NCI-H345 (cell line): Measurements from ENCODE around the gene PYGO2.
"Not testable (repeated sequence)": the region's sequence is repeated elsewhere in the genome, so short reads cannot be mapped to it uniquely, and the experiment has no call there.

Experiments used
- DNase-seq: peaks from one replicate; lab custom pipeline; 2025; lab: John Stamatoyannopoulos, UW

Gene PYGO2

GRCh38 chr1:154999571-155000410 lies 38.2 kb upstream of the PYGO2 start:
- peak; percentile 75 for DNase-seq

GRCh38 chr1:154998818-154999570 lies 37.4 kb upstream of the PYGO2 start:
- peak; percentile 85 for DNase-seq

DNA sequence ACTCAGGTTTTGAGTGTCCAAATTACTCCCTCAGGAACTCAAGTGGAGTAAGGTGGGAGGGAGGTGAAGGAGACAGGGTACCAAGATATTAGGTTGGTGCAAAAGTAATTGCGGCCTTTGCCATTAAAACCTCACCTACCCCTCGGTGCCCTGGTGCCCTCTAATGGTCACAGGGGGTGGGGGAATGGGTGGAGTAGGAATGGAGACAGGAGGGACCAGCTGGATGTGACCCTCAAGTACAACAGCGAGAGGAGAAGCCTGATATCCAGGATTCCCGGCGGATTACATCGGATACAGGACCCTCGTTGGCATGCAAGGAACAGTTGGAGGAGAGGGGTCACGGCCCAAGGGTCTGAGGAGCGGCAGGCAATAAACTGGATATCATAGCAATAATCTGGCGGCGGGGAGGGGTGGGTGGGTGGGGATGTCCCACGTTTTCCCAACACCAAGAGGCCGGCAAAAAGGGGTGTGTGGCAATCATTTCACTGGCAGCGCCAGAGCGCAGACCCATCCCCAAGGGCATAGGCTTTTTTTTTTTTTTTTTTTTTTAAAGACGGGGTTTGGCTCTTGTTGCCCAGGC lies 36.7 kb upstream of the PYGO2 start:
- no peak for DNase-seq

- no peak for DNase-seq
These were observed 35.6 kb upstream of the PYGO2 start for GRCh38 chr1:154996966-154997701.

DNA sequence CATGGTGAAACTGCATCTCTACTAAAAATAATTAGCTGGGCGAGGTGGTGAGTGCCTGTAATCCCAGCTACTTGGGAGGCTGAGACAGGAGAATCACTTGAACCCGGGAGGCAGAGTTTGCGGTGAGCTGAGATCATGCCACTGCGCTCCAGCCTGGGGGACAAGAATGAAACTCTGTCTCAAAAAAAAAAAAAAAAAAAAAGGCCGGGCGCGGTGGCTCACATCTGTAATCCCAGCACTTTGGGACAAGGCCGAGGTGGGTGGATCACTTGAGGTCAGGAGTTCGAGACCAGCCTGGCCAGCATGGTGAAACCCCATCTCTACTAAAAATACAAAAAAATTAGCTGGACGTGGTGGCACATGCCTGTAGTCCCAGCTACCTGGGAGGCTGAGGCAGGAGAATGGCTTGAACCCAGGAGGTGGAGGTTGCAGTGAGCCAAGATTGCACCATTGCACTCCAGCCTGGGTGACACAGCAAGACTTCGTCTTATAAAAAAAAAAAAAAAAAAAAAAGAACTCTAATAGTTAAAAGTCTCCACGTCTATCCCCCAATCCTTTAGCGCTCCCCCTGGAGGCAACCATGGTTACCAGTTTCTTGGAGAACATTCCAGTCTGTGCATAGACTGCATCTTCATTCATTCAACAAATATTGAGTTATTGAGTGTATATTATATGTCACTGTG lies 33.9 kb upstream of the PYGO2 start:
- not testable (repeated sequence) for DNase-seq

DNA sequence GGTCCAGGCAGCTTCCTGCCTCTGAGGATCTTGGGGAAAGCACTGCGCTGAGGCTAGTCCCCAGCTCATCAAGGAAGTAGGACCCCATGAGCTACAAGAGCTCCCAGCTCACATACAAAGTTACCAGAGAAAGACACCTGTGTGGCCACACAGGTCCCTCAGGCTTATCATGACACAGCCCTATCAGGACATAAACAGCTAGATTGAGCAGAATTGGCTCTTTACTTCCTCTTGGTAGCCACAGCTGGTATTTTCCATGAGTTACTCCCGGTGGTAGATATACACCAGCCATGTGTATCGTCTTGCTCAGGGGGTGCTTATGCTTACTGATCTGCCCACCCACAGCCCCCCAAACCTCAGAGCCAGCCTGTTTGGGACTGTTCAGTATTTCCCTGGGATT lies 33.0 kb upstream of the PYGO2 start:
- no peak for DNase-seq

- DNase-seq = no peak
These were observed 32.6 kb upstream of the PYGO2 start for GRCh38 chr1:154994269-154994587.

DNA sequence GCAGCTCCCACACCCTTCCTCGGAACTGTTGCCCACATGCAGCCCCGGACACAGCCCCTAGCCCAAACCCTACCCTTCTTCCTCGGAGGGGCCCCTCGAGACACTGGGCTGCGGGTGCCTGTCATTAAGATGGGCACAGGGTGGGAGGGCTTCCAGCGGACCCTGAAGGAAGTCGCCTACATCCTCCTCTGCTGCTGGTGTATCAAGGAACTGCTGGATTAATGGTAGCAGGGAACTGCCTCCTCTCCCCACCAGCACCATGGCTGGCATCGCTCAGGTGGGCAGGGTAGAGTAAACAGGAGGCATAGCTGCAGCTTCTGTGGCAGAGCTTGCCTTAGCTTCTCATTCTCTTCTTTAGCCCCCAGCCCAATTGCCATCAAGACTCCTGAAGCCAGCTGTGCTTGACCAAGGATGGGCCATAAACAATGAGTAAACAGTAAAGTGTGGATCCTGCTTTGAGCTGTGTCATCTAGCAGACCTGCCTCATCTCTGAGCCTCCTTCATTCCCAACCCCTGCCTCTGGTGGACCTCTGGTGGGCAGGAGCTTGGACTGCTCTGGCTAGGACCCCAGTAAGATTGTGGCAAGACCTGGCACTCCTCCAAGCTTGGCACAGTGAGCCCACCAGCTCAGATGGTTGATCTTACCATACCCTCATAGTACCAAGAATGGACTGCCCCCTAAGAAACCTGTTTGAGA lies 32.1 kb upstream of the PYGO2 start, which contains the start of gene LENEP:
LENEP (plus strand) TSS at position 15 of the 697 bp plus-strand sequence; CDS start at position 37, 22 bp downstream.
- no peak for DNase-seq

- peak; percentile 41 for DNase-seq
These were observed 31.4 kb upstream of the PYGO2 start for GRCh38 chr1:154992721-154993571.

- no peak for DNase-seq
These were observed 28.7 kb upstream of the PYGO2 start for GRCh38 chr1:154990276-154990675.

- no peak for DNase-seq
These were observed 27.7 kb upstream of the PYGO2 start for GRCh38 chr1:154989195-154989860.

DNA sequence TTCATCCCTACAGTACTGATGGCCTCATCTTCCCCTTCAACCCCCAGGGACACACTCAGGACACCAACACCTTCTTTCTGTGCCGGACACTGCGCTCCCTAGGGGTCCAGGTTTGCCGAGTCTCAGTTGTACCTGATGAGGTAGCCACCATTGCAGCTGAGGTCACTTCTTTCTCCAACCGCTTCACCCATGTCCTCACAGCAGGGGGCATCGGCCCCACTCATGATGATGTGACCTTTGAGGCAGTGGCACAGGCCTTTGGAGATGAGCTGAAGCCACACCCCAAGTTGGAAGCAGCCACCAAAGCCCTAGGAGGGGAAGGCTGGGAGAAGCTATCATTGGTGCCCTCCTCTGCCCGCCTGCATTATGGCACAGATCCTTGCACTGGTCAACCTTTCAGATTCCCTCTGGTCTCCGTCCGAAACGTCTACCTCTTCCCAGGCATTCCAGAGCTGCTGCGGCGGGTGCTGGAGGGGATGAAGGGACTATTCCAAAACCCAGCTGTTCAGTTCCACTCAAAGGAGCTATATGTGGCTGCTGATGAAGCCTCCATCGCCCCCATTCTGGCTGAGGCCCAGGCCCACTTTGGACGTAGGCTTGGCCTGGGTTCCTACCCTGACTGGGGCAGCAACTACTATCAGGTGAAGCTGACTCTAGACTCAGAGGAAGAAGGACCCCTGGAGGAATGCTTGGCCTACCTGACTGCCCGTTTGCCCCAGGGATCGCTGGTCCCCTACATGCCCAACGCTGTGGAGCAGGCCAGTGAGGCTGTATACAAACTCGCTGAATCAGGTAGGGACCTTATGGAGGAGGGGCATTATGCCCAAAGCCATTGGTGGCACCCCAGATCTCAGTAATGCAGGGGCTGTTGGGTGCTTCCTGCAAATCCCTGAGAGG lies 26.7 kb upstream of the PYGO2 start:
- DNase-seq = no peak

- DNase-seq = no peak
These were observed 25.7 kb upstream of the PYGO2 start for GRCh38 chr1:154987326-154987725.

DNA sequence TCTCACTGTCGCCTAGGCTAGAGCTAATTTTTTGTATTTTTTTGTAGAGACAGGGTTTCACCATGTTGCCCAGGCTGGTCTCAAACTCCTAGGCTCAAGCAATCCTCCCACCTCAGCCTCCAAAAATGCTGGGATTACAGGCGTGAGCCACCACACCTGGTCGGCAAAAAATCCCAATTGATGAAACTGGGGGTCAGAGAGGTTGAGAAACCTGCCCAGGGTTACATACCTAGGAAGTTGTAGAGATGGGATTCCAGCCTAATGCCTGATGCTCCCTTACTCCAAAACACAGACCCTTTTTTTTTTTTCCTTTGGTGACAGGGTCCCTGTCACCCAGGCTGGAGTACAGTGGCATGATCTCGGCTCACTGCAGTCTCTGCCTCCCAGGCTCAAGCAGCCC lies 25.2 kb upstream of the PYGO2 start:
- not testable (repeated sequence) for DNase-seq

DNA sequence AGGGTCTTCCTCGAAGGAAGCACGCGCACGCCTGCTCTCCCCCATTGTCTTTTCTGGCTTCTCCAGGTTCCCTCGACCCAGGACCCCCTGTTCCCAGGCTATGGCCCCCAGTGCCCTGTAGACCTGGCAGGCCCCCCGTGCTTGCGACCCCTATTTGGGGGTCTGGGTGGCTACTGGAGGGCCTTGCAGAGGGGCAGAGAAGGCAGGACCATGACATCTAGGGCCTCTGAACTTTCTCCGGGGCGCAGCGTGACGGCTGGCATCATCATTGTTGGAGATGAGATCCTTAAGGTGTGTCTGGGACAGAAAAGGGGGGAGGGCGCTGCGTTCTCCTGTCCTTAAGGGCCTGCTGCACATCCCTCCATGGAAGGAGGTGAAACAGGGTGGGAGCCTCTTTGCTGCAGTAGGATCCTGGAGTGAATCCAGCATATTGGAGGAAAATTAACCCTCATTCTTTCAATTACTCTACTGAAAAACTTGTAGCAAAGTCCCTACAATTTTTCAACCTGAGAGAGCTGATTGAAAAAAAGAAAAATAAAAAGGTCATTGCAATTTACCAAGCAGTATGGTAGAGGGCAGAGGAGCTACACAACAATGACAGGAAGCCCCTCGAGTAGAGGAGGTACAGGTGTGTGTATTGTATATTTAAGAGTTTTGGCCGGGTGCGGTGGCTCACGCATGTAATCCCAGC lies 22.3 kb upstream of the PYGO2 start:
- no peak for DNase-seq

DNA sequence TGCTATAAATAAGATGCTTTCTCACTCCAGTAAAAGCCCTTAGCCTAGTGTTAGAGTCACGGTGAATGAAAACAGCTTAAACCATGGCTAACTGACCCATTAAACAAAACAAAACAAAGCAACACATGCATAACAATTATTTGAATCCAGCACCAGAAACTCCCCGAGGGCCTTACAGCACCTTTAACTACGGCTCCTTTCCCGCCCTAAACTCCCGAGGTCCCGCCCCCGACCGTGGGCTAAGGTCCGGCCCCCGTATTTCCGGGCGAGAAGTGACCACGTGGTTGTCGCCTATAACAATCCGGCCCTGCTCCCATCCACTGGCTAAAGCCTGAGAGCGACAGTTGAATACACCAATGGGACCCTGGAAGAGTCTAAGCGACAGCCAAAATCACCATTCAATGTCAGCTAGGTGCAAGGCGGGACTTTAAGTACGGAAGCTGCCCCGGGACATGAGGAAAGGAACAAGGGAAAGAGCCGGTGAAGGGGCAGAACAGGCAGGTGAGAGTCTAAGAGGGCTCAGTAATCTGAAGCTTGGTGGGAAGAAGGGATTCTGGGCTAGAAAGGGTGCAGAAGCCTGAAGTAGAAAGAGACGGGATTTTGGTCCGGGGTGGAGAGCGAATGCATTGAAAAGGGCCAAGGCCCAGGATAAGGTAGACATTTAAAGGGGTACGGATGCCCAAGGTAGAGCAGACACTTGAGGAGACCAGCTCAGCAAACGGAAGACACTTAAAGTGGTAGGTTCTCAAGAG lies 21.5 kb upstream of the PYGO2 start, which contains the start of gene FLAD1:
FLAD1 (plus strand) TSS at position 448 of the 752 bp plus-strand sequence. CDS start 351 bp downstream, outside the sequence.
- peak; percentile 100 for DNase-seq

DNA sequence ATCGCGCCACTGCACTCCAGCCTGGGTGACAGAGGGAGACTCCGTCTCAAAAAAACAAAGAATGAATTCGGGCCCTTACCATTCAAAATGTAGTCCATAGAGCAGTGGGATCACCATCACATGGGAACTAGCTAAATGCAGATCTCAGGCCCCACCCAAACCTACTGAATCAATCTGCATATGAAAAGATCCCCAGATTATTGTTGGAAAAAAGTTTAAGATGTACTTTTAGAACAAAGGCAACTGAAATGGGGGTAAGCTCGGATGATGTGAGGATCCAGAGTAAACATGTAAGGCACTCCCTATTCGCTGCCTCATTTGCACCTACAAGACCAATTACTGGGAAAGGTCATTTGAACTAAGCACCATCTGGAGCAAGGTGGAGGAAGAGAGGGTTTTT lies 20.8 kb upstream of the PYGO2 start:
- no peak for DNase-seq
